Bronchial epithelial cell (primary cell): ENCODE measurements around the gene KCNS3. TPM values are rescaled to one million over a fixed set of nuclear protein-coding genes. Genes with fewer than 3 reads are reported as not detected.

ENCODE experiments used
- DNase-seq: peaks from one replicate; pipeline ENCODE4 v3.0.0-alpha.2; 2010; ENCODE audit warnings: low read depth
- FAIRE-seq: peaks from 2 replicates; lab custom pipeline; 2011; peaks lifted over from hg19 to GRCh38; lab: Jason Lieb, UNC
- H3K27me3 ChIP-seq: 2 replicates; pipeline ENCODE4 v1.5.1; 2011; ENCODE audit warnings: low read length; ENCODE audit not compliant: control insufficient read depth, insufficient read depth
- H3K36me3 ChIP-seq: 2 replicates; pipeline ENCODE4 v1.5.1; 2011; ENCODE audit warnings: low read length; ENCODE audit not compliant: control insufficient read depth, insufficient read depth
- H3K4me3 ChIP-seq: 2 replicates; pipeline ENCODE4 v1.5.1; 2011; ENCODE audit warnings: mild to moderate bottlenecking, low read depth, low read length, control low read depth
- total RNA-seq: library from RNA; depleted of rRNA; stranded (reverse); fragments of >200 nt; gene quantifications from 2 replicates; pipeline ENCODE4 v1.2.1, GENCODE V29; 2014
- TF ChIP-seq, protein P1 (sequence below): IDR thresholded peaks from 2 replicates; pipeline ENCODE4 v1.5.1; 2011; ENCODE audit warnings: mild to moderate bottlenecking, moderate library complexity, low read length, control low read depth, inconsistent platforms; ENCODE audit not compliant: insufficient read depth, severe bottlenecking

Gene KCNS3
- total RNA-seq, 1 donor from 2014 or later, result 6.8 TPM

DNA sequence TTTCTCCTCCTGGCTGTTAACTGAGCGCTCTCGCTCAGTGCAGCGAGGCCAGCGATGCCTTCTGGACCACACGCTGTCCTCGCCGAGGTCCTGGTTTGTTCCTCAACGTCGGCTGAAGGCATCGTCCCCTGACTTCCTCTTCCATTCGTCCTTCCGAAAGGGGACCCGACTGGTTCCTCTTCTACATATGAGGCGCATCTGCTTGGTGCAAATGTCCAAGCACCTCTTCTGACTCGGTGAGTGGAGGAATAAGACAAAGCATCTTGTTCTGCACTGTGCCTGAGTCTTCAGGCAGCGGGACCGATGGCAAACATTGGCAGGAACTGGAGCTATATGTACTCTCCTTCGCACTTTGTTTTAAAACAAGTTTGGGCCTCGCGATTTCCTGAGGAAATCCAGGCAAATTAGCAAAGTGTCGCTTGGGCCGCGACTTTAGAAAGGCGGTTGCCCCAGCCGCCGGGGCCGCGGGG is 621 bp upstream of the KCNS3 start:
- TF ChIP-seq, protein P1, sequence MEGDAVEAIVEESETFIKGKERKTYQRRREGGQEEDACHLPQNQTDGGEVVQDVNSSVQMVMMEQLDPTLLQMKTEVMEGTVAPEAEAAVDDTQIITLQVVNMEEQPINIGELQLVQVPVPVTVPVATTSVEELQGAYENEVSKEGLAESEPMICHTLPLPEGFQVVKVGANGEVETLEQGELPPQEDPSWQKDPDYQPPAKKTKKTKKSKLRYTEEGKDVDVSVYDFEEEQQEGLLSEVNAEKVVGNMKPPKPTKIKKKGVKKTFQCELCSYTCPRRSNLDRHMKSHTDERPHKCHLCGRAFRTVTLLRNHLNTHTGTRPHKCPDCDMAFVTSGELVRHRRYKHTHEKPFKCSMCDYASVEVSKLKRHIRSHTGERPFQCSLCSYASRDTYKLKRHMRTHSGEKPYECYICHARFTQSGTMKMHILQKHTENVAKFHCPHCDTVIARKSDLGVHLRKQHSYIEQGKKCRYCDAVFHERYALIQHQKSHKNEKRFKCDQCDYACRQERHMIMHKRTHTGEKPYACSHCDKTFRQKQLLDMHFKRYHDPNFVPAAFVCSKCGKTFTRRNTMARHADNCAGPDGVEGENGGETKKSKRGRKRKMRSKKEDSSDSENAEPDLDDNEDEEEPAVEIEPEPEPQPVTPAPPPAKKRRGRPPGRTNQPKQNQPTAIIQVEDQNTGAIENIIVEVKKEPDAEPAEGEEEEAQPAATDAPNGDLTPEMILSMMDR, result no peak
- no peak for FAIRE-seq
- Histone ChIP-seq H3K36me3 (no peaks in the 10 kb centered on the region), H3K4me3 (peak overlapping the region; percentile 61), H3K27me3 (peaks cover 8% of the 10 kb centered on the region)
- no peak for DNase-seq

DNA sequence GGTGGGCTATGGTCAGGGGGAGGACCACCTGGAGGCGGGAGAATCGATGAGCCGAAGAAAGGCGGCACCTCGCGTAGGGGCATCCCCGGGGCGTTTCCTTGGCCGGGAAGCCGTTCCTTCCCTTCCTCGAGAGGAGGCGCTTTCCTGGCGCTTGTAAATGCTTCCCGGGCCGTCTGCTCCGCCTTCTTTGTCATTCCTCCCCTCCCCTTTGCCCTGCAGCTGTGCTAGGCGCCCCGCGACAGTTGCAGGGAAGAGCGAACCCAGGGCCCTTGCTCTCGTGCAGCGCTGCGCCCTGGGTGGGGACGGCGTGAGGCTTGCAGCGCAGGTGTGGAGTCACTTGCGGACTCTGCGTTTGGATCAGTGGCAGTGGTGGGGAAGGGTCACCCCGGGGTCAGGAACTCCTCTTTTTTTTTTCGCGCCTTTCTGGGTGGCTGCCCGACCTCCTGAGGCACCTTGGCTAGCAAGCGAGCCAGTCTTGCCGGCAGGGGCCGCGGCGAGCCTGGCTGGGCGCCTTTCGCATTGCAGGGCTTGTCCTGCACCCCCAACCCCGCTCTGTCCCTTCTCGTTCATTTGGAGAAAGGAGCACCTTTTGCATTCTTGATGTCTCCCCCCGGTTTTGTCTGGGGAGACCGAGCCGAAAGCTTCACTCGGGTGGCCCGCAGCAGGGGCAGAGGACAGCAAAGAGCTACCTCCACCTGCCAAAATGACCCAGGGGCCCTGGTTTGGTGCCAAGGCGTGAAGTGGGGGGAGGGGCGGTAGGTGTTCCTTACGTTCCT is 858 bp downstream of the KCNS3 start:
- TF ChIP-seq, protein P1, result peak; percentile 60
- Histone ChIP-seq H3K27me3 (peaks cover 7% of the 10 kb centered on the region), H3K36me3 (no peaks in the 10 kb centered on the region), H3K4me3 (peak overlapping the region; percentile 61)
- DNase-seq, result peak; percentile 70
- FAIRE-seq, result no peak

DNA sequence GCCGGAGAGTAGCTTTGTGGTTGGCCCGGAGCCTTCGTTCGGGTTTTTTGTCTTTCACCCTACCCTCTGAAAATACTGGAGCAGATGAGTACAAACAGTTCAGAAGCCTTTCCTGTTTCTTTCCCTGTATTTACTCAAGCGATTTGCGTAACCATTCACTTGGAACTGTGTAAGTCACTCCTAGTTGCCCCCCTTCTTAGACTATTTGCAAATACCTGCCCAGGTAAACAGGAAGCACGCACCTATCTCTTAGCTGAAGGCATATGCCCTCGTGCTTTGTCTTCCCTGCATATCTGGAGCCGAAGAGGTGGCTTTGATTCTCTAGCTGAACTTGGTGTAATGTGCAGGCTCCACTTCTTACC is 1.4 kb downstream of the KCNS3 start:
- H3K36me3 ChIP-seq, result no peaks in the 10 kb centered on the region
- FAIRE-seq (no peak), DNase-seq (peak; percentile 63)
- peaks cover 7% of the 10 kb centered on the region for H3K27me3 ChIP-seq
- TF ChIP-seq, protein P1, result no peak
- peak overlapping the region; percentile 61 for H3K4me3 ChIP-seq

DNA sequence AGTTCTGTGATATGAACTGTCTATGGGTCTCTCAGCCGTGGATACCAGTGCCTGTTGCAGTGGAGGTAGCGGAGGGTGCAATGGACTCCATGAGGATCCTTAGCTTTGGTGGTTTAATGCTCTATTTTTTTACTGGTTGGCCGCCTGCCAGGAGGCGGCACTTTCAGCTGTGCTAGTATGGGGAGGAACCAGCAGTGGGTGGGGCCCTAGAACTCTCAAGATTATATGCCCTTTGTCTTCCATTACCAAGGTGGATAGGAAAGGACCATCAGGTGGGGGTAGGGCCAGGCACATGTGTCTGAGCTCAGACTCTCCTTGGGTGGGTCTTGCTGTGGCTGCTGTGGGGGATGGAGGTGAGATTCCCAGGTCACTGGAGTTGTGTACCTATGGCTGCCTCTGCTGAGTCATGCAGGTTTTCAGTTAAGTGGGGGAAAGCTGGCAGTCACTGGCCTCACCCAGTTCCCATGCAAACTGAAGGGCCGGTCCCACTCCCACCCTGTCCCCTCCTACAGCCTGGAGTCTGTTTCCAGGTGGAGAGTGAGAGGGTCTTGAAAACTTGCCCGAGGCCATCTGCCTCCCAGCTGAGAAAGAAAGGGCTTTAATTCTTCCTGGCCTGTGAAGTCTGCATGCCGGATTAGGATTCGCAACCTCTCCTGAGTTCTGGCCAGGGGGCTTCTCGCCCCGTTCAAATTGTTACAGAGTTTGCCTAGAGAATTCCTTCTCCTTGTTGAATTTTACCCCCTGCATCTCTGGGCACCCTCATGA is 14.5 kb downstream of the KCNS3 start:
- FAIRE-seq (no peak), DNase-seq (peak; percentile 32)
- no peak overlapping the region for H3K4me3 ChIP-seq
- no peaks in the 10 kb centered on the region for H3K27me3 ChIP-seq
- TF ChIP-seq, protein P1, result no peak
- no peaks in the 10 kb centered on the region for H3K36me3 ChIP-seq

DNA sequence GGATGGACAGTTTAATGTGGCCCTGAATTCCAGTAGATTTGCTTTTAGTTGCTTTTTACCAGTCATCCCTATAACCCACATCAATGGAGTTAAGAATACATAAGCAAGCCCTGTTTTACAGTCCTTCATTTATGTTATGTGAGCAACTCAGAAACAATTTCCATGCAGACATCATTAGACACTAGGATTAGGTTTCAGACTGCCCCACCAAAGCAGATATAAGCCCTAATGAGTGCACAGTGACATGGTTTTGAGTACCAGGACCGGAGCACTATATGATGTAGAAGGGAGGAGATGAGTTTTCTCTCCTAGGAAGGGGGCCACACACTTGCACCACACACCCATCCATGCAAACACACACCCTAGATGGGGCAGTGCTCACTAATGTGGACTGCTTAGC is 15.5 kb downstream of the KCNS3 start:
- FAIRE-seq, result no peak

More for the DNA sequence above, 15.5 kb downstream of the KCNS3 start:
- no peak for DNase-seq
- no peaks in the 10 kb centered on the region for H3K36me3 ChIP-seq
- H3K27me3 ChIP-seq, result no peaks in the 10 kb centered on the region
- TF ChIP-seq, protein P1, result no peak
- no peak overlapping the region for H3K4me3 ChIP-seq
